Panc1 (cell line): ENCODE data around the gene LIM2. TPM values are rescaled to one million over a fixed set of nuclear protein-coding genes. Genes with fewer than 3 reads are reported as not detected.

Source experiments
- ATAC-seq: fragments of 200-7000 bp; cut with Tn5 transposase; 2 replicates; pipeline ENCODE4 v1.9.1; 2020; ENCODE audit warnings: mild to moderate bottlenecking, moderate library complexity
- BruUV-seq: library from RNA; stranded (reverse); fragments of 400-500 nt; replicated peaks from 2 replicates; lab custom pipeline; 2021; lab: Mats Ljungman, UMichigan
- CTCF ChIA-PET: fragments of 300-600 bp; sonication (Branson Sonifier 250); formaldehyde crosslinking; loops from one replicate; lab custom pipeline; 2022; ENCODE audit warnings: antibody characterized with exemption; lab: Charles Lee
- POLR2A ChIA-PET: fragments of 300-600 bp; sonication (Branson Sonifier 250); formaldehyde crosslinking; loops from one replicate; lab custom pipeline; 2022; ENCODE audit warnings: antibody characterized with exemption; lab: Charles Lee
- DNase-seq: peaks from one replicate; pipeline ENCODE4 v3.0.0-alpha.2; 2010; ENCODE audit warnings: low read depth, low spot score
- H3K27ac ChIP-seq: 2 replicates; pipeline ENCODE4 v1.5.1; 2011; ENCODE audit warnings: mild to moderate bottlenecking, low read length, inconsistent platforms
- H3K27me3 ChIP-seq: fragments of 200-500 bp; sonication (Bioruptor generic); 2 replicates; pipeline ENCODE4 v1.6.0; 2014; ENCODE audit warnings: low read length, inconsistent platforms; ENCODE audit not compliant: control insufficient read depth, insufficient read depth
- H3K36me3 ChIP-seq: fragments of 200-500 bp; sonication (Bioruptor generic); 2 replicates; pipeline ENCODE4 v1.5.1; 2014; ENCODE audit warnings: inconsistent platforms, mild to moderate bottlenecking, low read length, moderate library complexity; ENCODE audit not compliant: control insufficient read depth, insufficient read depth
- H3K4me1 ChIP-seq: 2 replicates; pipeline ENCODE4 v1.5.1; 2011; ENCODE audit warnings: inconsistent platforms, mild to moderate bottlenecking, low read length, moderate library complexity; ENCODE audit not compliant: control insufficient read depth, insufficient read depth
- H3K4me3 ChIP-seq, 2 experiments: 2 replicates each; pipeline ENCODE4 v1.5.1; 2011 to 2012; ENCODE audit warnings: low read depth in 2 of 2, low read length in 2 of 2, mild to moderate bottlenecking in 2 of 2, inconsistent platforms in 1 of 2, moderate library complexity in 1 of 2
- H3K9me3 ChIP-seq: fragments of 200-500 bp; sonication (Bioruptor generic); 2 replicates; pipeline ENCODE4 v1.5.1; 2014; ENCODE audit warnings: low read depth, mild to moderate bottlenecking, inconsistent platforms, low read length, moderate library complexity; ENCODE audit not compliant: control insufficient read depth, insufficient read depth
- POLR2AphosphoS5 ChIP-seq: IDR thresholded peaks from 2 replicates; pipeline ENCODE4 v1.6.1; 2012; ENCODE audit warnings: mild to moderate bottlenecking, low read depth, low read length, moderate library complexity
- SIN3A ChIP-seq: IDR thresholded peaks from 2 replicates; pipeline ENCODE4 v1.6.1; 2012; ENCODE audit warnings: low read depth, mild to moderate bottlenecking, low read length, moderate library complexity, borderline replicate concordance; ENCODE audit not compliant: insufficient read depth
- TCF7L2 ChIP-seq: IDR thresholded peaks from 2 replicates; pipeline ENCODE4 v1.6.1; 2011; ENCODE audit warnings: mild to moderate bottlenecking, low read depth, low read length, inconsistent platforms
- in situ Hi-C: cut with HindIII; loops from 2 replicates; pipeline ENCODE4 v1.10.0; 2016; ENCODE audit warnings: low sequenced_read_pairs, low pct_unique_long_range_greater_than_20kb
- intact Hi-C: fragments of 100-400 bp; cut with micrococcal nuclease; formaldehyde crosslinking; loops from one replicate; pipeline ENCODE4 v1.10.0; 2022; ENCODE audit not compliant: unreplicated experiment
- total RNA-seq: library from RNA; stranded (reverse); gene quantifications from one replicate; pipeline ENCODE4 v1.2.1, GENCODE V29; 2021; ENCODE audit not compliant: unreplicated experiment
- TF ChIP-seq, protein P1 (sequence below), 2 experiments: IDR thresholded peaks; 2 replicates each; pipeline ENCODE4 v1.6.1; 2011 to 2012; ENCODE audit warnings: low read depth in 2 of 2, control low read depth in 1 of 2, low read length in 1 of 2, mild to moderate bottlenecking in 1 of 2, moderate library complexity in 1 of 2; ENCODE audit not compliant: insufficient read depth in 1 of 2
- TF ChIP-seq, protein P2 (sequence below): fragments of 450-650 bp; IDR thresholded peaks from 2 replicates; pipeline ENCODE4 v1.5.1; 2017; ENCODE audit warnings: mild to moderate bottlenecking

LIM2 gene
- total RNA-seq, 1 experiment from 2014 or later, result not detected

DNA sequence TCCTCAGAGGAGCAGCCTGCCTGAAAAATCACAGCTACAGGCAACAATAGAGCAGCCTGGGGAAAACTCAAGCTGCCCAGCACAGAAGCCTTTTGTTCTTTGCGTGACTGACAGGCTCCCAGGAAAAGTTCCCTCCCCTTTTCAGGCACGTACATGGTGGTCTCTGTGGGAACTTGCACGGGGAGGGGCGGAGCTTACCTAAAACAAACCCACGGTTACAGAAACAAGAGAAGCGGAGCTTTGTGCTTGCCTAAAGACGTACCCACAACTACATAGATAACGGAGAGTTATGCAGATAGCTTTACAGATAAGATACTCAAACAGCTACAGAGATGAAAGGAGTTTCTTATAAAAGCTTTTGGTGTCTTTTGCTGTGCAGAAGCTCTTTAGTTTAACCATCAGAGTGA, 33.0 kb downstream of the LIM2 start:
- ATAC-seq (no peak), DNase-seq (no peak)
- Histone ChIP-seq H3K4me1 (no peaks in the 10 kb centered on the region), H3K27me3 (no peaks in the 10 kb centered on the region), H3K27ac (no peak overlapping the region), H3K9me3 (no peaks in the 10 kb centered on the region), H3K36me3 (no peaks in the 10 kb centered on the region), H3K4me3 (no peak overlapping the region)
- no peak for TF ChIP-seq POLR2AphosphoS5
- no peak for TF ChIP-seq TCF7L2
- TF ChIP-seq, protein P1, sequence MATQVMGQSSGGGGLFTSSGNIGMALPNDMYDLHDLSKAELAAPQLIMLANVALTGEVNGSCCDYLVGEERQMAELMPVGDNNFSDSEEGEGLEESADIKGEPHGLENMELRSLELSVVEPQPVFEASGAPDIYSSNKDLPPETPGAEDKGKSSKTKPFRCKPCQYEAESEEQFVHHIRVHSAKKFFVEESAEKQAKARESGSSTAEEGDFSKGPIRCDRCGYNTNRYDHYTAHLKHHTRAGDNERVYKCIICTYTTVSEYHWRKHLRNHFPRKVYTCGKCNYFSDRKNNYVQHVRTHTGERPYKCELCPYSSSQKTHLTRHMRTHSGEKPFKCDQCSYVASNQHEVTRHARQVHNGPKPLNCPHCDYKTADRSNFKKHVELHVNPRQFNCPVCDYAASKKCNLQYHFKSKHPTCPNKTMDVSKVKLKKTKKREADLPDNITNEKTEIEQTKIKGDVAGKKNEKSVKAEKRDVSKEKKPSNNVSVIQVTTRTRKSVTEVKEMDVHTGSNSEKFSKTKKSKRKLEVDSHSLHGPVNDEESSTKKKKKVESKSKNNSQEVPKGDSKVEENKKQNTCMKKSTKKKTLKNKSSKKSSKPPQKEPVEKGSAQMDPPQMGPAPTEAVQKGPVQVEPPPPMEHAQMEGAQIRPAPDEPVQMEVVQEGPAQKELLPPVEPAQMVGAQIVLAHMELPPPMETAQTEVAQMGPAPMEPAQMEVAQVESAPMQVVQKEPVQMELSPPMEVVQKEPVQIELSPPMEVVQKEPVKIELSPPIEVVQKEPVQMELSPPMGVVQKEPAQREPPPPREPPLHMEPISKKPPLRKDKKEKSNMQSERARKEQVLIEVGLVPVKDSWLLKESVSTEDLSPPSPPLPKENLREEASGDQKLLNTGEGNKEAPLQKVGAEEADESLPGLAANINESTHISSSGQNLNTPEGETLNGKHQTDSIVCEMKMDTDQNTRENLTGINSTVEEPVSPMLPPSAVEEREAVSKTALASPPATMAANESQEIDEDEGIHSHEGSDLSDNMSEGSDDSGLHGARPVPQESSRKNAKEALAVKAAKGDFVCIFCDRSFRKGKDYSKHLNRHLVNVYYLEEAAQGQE (IDR thresholded peaks at IDR 0.05; ENCODE audit: insufficient read depth in 1 of 2, low read depth in 2 of 2, low read length in 1 of 2), result no peak
- TF ChIP-seq, protein P2, sequence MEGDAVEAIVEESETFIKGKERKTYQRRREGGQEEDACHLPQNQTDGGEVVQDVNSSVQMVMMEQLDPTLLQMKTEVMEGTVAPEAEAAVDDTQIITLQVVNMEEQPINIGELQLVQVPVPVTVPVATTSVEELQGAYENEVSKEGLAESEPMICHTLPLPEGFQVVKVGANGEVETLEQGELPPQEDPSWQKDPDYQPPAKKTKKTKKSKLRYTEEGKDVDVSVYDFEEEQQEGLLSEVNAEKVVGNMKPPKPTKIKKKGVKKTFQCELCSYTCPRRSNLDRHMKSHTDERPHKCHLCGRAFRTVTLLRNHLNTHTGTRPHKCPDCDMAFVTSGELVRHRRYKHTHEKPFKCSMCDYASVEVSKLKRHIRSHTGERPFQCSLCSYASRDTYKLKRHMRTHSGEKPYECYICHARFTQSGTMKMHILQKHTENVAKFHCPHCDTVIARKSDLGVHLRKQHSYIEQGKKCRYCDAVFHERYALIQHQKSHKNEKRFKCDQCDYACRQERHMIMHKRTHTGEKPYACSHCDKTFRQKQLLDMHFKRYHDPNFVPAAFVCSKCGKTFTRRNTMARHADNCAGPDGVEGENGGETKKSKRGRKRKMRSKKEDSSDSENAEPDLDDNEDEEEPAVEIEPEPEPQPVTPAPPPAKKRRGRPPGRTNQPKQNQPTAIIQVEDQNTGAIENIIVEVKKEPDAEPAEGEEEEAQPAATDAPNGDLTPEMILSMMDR, result no peak
- TF ChIP-seq SIN3A, result no peak
- CTCF ChIA-PET, result no interaction called here
- intact Hi-C loops, result no loop called here
- POLR2A ChIA-PET, result no interaction called here
- no TSS peak for BruUV-seq
- in situ Hi-C loops, result no loop called here

DNA sequence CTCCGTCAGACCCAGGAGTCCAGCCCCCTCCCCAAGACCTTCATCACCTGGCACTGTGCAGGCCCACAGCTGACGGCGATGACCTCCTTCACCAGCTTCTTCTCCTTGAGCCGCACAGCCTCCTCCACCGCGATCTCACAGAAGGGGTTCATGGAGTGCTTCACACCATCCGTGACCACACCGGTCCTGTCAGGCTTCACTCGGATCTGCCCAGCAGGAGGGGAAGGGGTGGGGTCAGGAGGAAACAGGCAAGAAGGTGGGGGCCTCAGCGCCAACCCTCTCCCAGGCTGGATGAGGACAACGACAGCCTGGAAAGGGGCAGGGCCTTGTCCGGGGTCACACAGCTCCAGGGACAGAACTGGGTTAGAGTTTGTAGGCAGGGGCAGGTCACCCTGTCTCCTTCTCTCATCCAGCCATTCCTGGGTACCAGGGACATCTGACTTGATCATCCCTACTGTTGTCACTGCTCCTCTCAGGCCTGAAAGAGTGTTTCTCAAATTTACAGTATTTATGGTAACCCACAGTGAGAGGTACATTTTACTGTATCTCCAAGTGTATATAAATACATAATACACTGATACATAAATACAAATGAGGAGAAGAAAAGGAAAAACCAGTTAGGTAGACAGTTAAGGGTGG, 33.6 kb downstream of the LIM2 start:
- Histone ChIP-seq H3K9me3 (no peaks in the 10 kb centered on the region), H3K27ac (no peak overlapping the region), H3K27me3 (no peaks in the 10 kb centered on the region), H3K4me1 (no peaks in the 10 kb centered on the region), H3K4me3 (no peak overlapping the region), H3K36me3 (no peaks in the 10 kb centered on the region)
- ChIA-PET POLR2A (no interaction called here), CTCF (no interaction called here)
- in situ Hi-C loops (no loop called here), intact Hi-C loops (no loop called here)
- no TSS peak for BruUV-seq
- ATAC-seq, result no peak
- TF ChIP-seq, protein P1 (IDR thresholded peaks at IDR 0.05; ENCODE audit: insufficient read depth in 1 of 2, low read depth in 2 of 2, low read length in 1 of 2), result no peak
- TF ChIP-seq POLR2AphosphoS5 (no peak), SIN3A (no peak), TCF7L2 (no peak)
- TF ChIP-seq, protein P2, result no peak
- DNase-seq, result no peak
